ENCODE results near the gene FREM2.

The FREM2 gene

DNA sequence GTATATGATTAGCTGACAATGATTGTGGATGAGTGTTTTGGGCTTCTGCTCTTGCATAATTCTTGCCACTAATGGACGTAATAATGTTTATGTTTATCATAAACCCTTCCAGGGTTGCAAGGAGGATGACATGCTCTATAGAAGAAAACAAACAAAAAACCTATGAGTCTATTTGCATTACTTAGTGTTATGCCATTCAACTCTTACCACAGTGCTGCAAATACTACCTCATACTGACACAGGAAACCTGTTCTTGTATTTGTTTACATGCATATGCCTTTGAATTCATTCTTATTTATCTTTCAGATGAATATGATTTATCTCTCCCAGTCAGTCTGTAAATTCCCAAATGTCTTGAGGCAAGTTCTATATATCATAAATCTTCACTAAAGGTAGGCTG is 39.6 kb upstream of the FREM2 start:
- H3K14ac ChIP-seq (ENCODE audit: low read length), result no peak overlapping the region
- H3K23ac ChIP-seq (ENCODE audit: low read depth, low read length, poor library complexity), result no peak overlapping the region
- H2BK15ac ChIP-seq (ENCODE audit: low read length), result no peak overlapping the region
- no peak overlapping the region for H3K18ac ChIP-seq (ENCODE audit: low read length)
- H2AK5ac ChIP-seq (ENCODE audit: low read depth, low read length), result no peak overlapping the region
- no peak overlapping the region for H2BK120ac ChIP-seq (ENCODE audit: low read depth, low read length)
- H3K36me3 ChIP-seq (replicated peaks in 1 of 2; ENCODE audit: control insufficient read depth in 2 of 2, insufficient read depth in 2 of 2, low read length in 2 of 2), result no peaks in the 10 kb centered on the region
- no peak overlapping the region for H4K91ac ChIP-seq (ENCODE audit: low read depth, low read length, poor library complexity)
- no CpG with 5 or more reads among the region's 1 CpG for WGBS, 2 donors (ENCODE audit: extremely low coverage in 2 of 2, insufficient read length in 2 of 2, insufficient replicate concordance in 1 of 2)
- no peaks in the 10 kb centered on the region for H3K9me3 ChIP-seq (replicated peaks in 1 of 2; ENCODE audit: control insufficient read depth in 2 of 2, insufficient read depth in 1 of 2, low read depth in 1 of 2, low read length in 2 of 2)
- H3K27ac ChIP-seq (replicated peaks; ENCODE audit: low read length), result no peak overlapping the region
- no peak overlapping the region for H4K8ac ChIP-seq (ENCODE audit: low read depth, low read length)
- no peaks in the 10 kb centered on the region for H3K4me1 ChIP-seq (ENCODE audit: control insufficient read depth in 2 of 2, insufficient read depth in 1 of 2, low read depth in 1 of 2, low read length in 2 of 2)
- no peak overlapping the region for H3K9ac ChIP-seq (ENCODE audit: low read depth, low read length, poor library complexity)
- no peak overlapping the region for H3K4me2 ChIP-seq (ENCODE audit: insufficient read depth, low read length, poor library complexity, severe bottlenecking)
- H2BK12ac ChIP-seq (ENCODE audit: low read length), result no peak overlapping the region
- H2BK5ac ChIP-seq (ENCODE audit: low read length), result no peak overlapping the region
- no peak overlapping the region for H3K4ac ChIP-seq (ENCODE audit: low read length)
- no peaks in the 10 kb centered on the region for H3K79me1 ChIP-seq (ENCODE audit: low read depth, low read length)
- no peak overlapping the region for H2AFZ ChIP-seq (ENCODE audit: low read length)
- no peak for DNase-seq (ENCODE audit: low spot score)
- H3K4me3 ChIP-seq (ENCODE audit: low read length in 2 of 2), result no peak overlapping the region
- H3K27me3 ChIP-seq (ENCODE audit: control insufficient read depth in 3 of 3, insufficient read depth in 3 of 3, low read depth in 1 of 3, low read length in 3 of 3), result no peaks in the 10 kb centered on the region

DNA sequence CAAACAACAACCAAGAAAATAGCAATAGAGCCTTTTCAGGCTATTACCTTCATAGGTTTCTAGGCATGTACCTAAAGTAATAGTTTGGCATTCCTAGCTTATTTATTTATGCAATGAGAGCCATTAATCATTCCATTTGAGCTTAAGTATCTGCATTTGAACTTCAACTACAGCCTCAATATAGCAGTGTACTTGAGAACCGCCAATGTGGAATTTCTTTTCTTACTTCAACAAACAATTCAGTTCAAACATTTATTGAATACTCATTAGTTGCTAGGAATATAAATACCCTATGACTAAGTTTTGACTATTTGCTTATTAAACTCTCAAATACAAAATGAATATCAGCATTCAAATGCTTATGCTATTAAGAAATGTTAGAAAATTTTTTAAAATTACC is 38.0 kb upstream of the FREM2 start:
- Histone ChIP-seq H3K4me2 (ENCODE audit: insufficient read depth, low read length, poor library complexity, severe bottlenecking) (no peak overlapping the region), H2BK12ac (ENCODE audit: low read length) (no peak overlapping the region), H3K9me3 (replicated peaks in 1 of 2; ENCODE audit: control insufficient read depth in 2 of 2, insufficient read depth in 1 of 2, low read depth in 1 of 2, low read length in 2 of 2) (no peaks in the 10 kb centered on the region), H4K8ac (ENCODE audit: low read depth, low read length) (no peak overlapping the region), H3K23ac (ENCODE audit: low read depth, low read length, poor library complexity) (no peak overlapping the region), H3K36me3 (replicated peaks in 1 of 2; ENCODE audit: control insufficient read depth in 2 of 2, insufficient read depth in 2 of 2, low read length in 2 of 2) (no peaks in the 10 kb centered on the region), H3K27ac (replicated peaks; ENCODE audit: low read length) (no peak overlapping the region), H3K18ac (ENCODE audit: low read length) (no peak overlapping the region), H3K14ac (ENCODE audit: low read length) (no peak overlapping the region), H2AFZ (ENCODE audit: low read length) (no peak overlapping the region), H4K91ac (ENCODE audit: low read depth, low read length, poor library complexity) (no peak overlapping the region), H2BK15ac (ENCODE audit: low read length) (no peak overlapping the region), H2BK5ac (ENCODE audit: low read length) (no peak overlapping the region), H3K27me3 (ENCODE audit: control insufficient read depth in 3 of 3, insufficient read depth in 3 of 3, low read depth in 1 of 3, low read length in 3 of 3) (no peaks in the 10 kb centered on the region), H3K4ac (ENCODE audit: low read length) (no peak overlapping the region), H3K4me3 (ENCODE audit: low read length in 2 of 2) (no peak overlapping the region), H3K4me1 (ENCODE audit: control insufficient read depth in 2 of 2, insufficient read depth in 1 of 2, low read depth in 1 of 2, low read length in 2 of 2) (no peaks in the 10 kb centered on the region), H2AK5ac (ENCODE audit: low read depth, low read length) (no peak overlapping the region), H3K9ac (ENCODE audit: low read depth, low read length, poor library complexity) (no peak overlapping the region), H2BK120ac (ENCODE audit: low read depth, low read length) (no peak overlapping the region), H3K79me1 (ENCODE audit: low read depth, low read length) (no peaks in the 10 kb centered on the region)
- WGBS, 2 donors (ENCODE audit: extremely low coverage in 2 of 2, insufficient read length in 2 of 2, insufficient replicate concordance in 1 of 2), result no CpG with 5 or more reads among the region's 1 CpG
- DNase-seq (ENCODE audit: low spot score), result no peak

DNA sequence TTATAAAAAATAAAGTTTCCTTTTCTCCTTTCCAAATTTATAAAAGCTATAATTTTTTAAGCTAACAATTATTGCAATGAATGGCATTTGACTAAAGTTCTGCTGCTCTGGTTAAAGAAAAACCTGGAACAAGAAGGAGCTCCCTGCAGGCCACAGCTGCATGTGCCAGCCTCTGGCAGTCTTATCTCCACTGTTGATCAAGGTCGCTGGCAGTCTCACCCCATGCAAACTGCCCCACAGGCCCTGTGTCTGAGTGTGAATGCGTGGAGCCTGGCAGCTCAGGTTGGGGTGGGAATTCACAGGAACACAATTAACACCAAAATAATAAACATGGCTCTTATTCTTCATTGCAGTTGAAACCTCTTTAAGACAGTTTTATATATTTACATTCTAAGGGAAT is 30.2 kb upstream of the FREM2 start:
- no peak overlapping the region for H2AK5ac ChIP-seq (ENCODE audit: low read depth, low read length)
- no peak overlapping the region for H2BK120ac ChIP-seq (ENCODE audit: low read depth, low read length)
- H3K9ac ChIP-seq (ENCODE audit: low read depth, low read length, poor library complexity), result no peak overlapping the region
- no peak overlapping the region for H4K91ac ChIP-seq (ENCODE audit: low read depth, low read length, poor library complexity)
- no peak overlapping the region for H4K8ac ChIP-seq (ENCODE audit: low read depth, low read length)
- no peak overlapping the region for H3K4me2 ChIP-seq (ENCODE audit: insufficient read depth, low read length, poor library complexity, severe bottlenecking)
- no peak overlapping the region for H2BK5ac ChIP-seq (ENCODE audit: low read length)
- no peak overlapping the region for H2BK15ac ChIP-seq (ENCODE audit: low read length)
- no peaks in the 10 kb centered on the region for H3K36me3 ChIP-seq (replicated peaks in 1 of 2; ENCODE audit: control insufficient read depth in 2 of 2, insufficient read depth in 2 of 2, low read length in 2 of 2)
- no peak for DNase-seq (ENCODE audit: low spot score)
- no peak overlapping the region for H3K18ac ChIP-seq (ENCODE audit: low read length)
- H3K79me1 ChIP-seq (ENCODE audit: low read depth, low read length), result no peaks in the 10 kb centered on the region
- H3K14ac ChIP-seq (ENCODE audit: low read length), result no peak overlapping the region
- no peak overlapping the region for H3K4ac ChIP-seq (ENCODE audit: low read length)
- no peak overlapping the region for H2BK12ac ChIP-seq (ENCODE audit: low read length)
- H2AFZ ChIP-seq (ENCODE audit: low read length), result no peak overlapping the region
- no CpG with 5 or more reads among the region's 2 CpGs for WGBS, 2 donors (ENCODE audit: extremely low coverage in 2 of 2, insufficient read length in 2 of 2, insufficient replicate concordance in 1 of 2)
- no peak overlapping the region for H3K4me3 ChIP-seq (ENCODE audit: low read length in 2 of 2)
- H3K27me3 ChIP-seq (ENCODE audit: control insufficient read depth in 3 of 3, insufficient read depth in 3 of 3, low read depth in 1 of 3, low read length in 3 of 3), result no peaks in the 10 kb centered on the region
- H3K27ac ChIP-seq (replicated peaks; ENCODE audit: low read length), result no peak overlapping the region
- H3K23ac ChIP-seq (ENCODE audit: low read depth, low read length, poor library complexity), result no peak overlapping the region
- H3K9me3 ChIP-seq (replicated peaks in 1 of 2; ENCODE audit: control insufficient read depth in 2 of 2, insufficient read depth in 1 of 2, low read depth in 1 of 2, low read length in 2 of 2), result no peaks in the 10 kb centered on the region
- peaks cover 0 to 10% of the 10 kb centered on the region in 2 donors for H3K4me1 ChIP-seq (ENCODE audit: control insufficient read depth in 2 of 2, insufficient read depth in 1 of 2, low read depth in 1 of 2, low read length in 2 of 2)

DNA sequence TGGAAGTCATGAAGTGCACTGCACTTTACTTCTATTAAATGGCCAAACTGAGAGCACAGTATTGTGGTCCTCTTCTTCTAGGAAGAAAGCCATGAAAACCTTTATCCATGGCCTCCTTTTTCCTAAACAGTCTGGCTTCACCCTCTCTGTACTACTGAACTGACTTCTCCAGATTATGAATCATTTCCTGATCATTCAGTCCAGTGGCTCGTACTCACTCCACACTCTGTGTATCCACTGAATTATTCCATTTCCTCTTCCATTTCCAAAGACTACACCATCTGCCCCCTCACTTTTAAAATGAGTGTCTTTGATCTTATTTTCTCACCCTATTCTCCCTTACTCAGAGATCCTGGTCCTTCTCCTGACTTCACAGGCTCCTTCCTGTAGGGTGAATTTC is 29.7 kb upstream of the FREM2 start:
- Histone ChIP-seq H3K79me1 (ENCODE audit: low read depth, low read length) (no peaks in the 10 kb centered on the region), H2BK15ac (ENCODE audit: low read length) (no peak overlapping the region), H3K4me3 (ENCODE audit: low read length in 2 of 2) (no peak overlapping the region), H2BK120ac (ENCODE audit: low read depth, low read length) (no peak overlapping the region), H3K4me2 (ENCODE audit: insufficient read depth, low read length, poor library complexity, severe bottlenecking) (no peak overlapping the region), H3K14ac (ENCODE audit: low read length) (no peak overlapping the region), H3K9me3 (replicated peaks in 1 of 2; ENCODE audit: control insufficient read depth in 2 of 2, insufficient read depth in 1 of 2, low read depth in 1 of 2, low read length in 2 of 2) (no peaks in the 10 kb centered on the region), H3K4ac (ENCODE audit: low read length) (no peak overlapping the region), H4K8ac (ENCODE audit: low read depth, low read length) (no peak overlapping the region), H4K91ac (ENCODE audit: low read depth, low read length, poor library complexity) (no peak overlapping the region), H3K27me3 (ENCODE audit: control insufficient read depth in 3 of 3, insufficient read depth in 3 of 3, low read depth in 1 of 3, low read length in 3 of 3) (no peaks in the 10 kb centered on the region), H3K18ac (ENCODE audit: low read length) (no peak overlapping the region), H3K27ac (replicated peaks; ENCODE audit: low read length) (no peak overlapping the region), H2BK5ac (ENCODE audit: low read length) (no peak overlapping the region), H2AK5ac (ENCODE audit: low read depth, low read length) (no peak overlapping the region), H3K9ac (ENCODE audit: low read depth, low read length, poor library complexity) (no peak overlapping the region), H2BK12ac (ENCODE audit: low read length) (no peak overlapping the region), H3K4me1 (ENCODE audit: control insufficient read depth in 2 of 2, insufficient read depth in 1 of 2, low read depth in 1 of 2, low read length in 2 of 2) (peaks cover 0 to 14% of the 10 kb centered on the region in 2 donors), H3K23ac (ENCODE audit: low read depth, low read length, poor library complexity) (no peak overlapping the region), H2AFZ (ENCODE audit: low read length) (peak overlapping the region; percentile 45), H3K36me3 (replicated peaks in 1 of 2; ENCODE audit: control insufficient read depth in 2 of 2, insufficient read depth in 2 of 2, low read length in 2 of 2) (no peaks in the 10 kb centered on the region)
- no peak for DNase-seq (ENCODE audit: low spot score)
- WGBS, 2 donors (ENCODE audit: extremely low coverage in 2 of 2, insufficient read length in 2 of 2, insufficient replicate concordance in 1 of 2), result no CpG with 5 or more reads among the region's 1 CpG
